ENCODE results near the gene OR52E4. TPM values are rescaled to one million over a fixed set of nuclear protein-coding genes. Genes with fewer than 3 reads are reported as not detected.

The OR52E4 gene
- total RNA-seq, 1 donor from 2014 or later, result not detected

DNA sequence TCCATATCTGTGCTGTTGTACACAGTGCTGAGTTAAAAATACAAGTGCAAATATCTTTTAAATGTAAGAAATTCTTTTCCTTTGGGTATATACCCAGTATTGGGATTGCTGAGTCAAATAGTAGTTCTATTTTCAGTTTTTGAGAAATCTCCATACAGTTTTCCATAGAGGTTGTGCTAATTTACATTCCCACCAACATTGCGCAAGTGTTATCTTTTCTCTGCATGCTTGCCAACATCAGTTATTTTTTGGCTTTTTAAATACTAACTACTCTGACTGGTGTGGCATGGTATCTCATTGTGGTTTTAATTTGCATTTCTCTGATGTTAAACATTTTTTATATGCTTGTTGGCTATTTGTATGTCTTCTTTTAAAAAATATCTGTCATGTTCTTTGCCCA is 29.4 kb upstream of the OR52E4 start:
- no peak for TF ChIP-seq CTCF (conservative IDR thresholded peaks at IDR 0.05; ENCODE audit: low read depth, low read length)
- H3K4me3 ChIP-seq (ENCODE audit: low read depth, low read length), result no peak overlapping the region

DNA sequence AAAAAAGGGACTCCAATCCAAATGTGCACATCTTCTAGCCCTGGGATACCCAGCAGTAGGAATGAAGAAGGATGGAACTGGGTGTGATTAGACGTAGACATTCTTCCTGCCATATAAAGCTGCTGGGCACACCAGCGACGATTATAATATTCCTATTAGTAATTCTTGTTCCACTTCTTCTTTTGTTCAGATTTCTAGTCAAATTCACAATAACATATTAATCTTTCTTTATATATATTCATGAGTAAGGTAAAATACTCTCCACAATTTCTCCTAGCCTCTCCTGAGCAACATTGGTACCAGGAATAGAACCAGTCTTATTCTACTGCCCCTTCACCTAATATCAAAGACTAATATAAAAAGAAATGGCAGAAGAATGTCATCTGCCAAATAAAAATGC is 22.8 kb upstream of the OR52E4 start, which contains the start of gene OR52E8:
TSS of gene OR52E8 (minus strand) at position 101 of the 400 bp plus-strand sequence. CDS start at position 101, 0 bp downstream.
- no peak for DNase-seq (ENCODE audit: low read depth)
- no peak for TF ChIP-seq CTCF (conservative IDR thresholded peaks at IDR 0.05; ENCODE audit: low read depth, low read length)
- H3K4me3 ChIP-seq (ENCODE audit: low read depth, low read length), result no peak within 1 kb of the TSS

More for the DNA sequence above, 29.4 kb upstream of the OR52E4 start:
- no peak for DNase-seq (ENCODE audit: low read depth)

GRCh38 chr11:5865826-5866225 is 14.6 kb upstream of the OR52E4 start:
- H3K4me3 ChIP-seq (ENCODE audit: low read depth, low read length), result no peak overlapping the region
- no peak for TF ChIP-seq CTCF (conservative IDR thresholded peaks at IDR 0.05; ENCODE audit: low read depth, low read length)
- DNase-seq (ENCODE audit: low read depth), result no peak

- H3K4me3 ChIP-seq (ENCODE audit: low read depth, low read length), result no peak overlapping the region
- TF ChIP-seq CTCF (conservative IDR thresholded peaks at IDR 0.05; ENCODE audit: low read depth, low read length), result no peak
- no peak for DNase-seq (ENCODE audit: low read depth)
Observed at GRCh38 chr11:5878564-5878963, 1.9 kb upstream of the OR52E4 start.

GRCh38 chr11:5881756-5882155 is 1.3 kb downstream of the OR52E4 start:
- H3K4me3 ChIP-seq (ENCODE audit: low read depth, low read length), result no peak overlapping the region
- no peak for DNase-seq (ENCODE audit: low read depth)
- no peak for TF ChIP-seq CTCF (conservative IDR thresholded peaks at IDR 0.05; ENCODE audit: low read depth, low read length)

DNA sequence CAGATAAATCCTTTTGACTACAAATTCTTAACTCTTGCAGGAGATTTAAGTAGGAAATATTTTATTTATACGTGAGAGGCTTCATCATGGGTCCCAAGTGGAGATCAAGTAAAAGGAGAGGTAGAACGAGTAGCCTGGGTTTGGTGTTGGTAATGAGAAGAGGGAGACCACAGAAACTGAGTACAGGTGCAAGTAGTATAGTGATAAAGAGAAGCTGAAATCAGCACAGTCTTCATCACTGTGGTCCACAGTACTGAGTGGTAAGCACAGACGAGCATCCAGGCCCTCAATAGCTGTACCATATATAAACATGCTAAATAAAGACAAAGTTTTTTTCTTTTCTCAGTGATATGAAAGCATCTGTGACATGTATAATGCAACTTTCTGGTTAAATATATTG is 6.7 kb downstream of the OR52E4 start:
- no peak overlapping the region for H3K4me3 ChIP-seq (ENCODE audit: low read depth, low read length)
- no peak for DNase-seq (ENCODE audit: low read depth)
- TF ChIP-seq CTCF (conservative IDR thresholded peaks at IDR 0.05; ENCODE audit: low read depth, low read length), result no peak

- H3K4me3 ChIP-seq (ENCODE audit: low read depth, low read length), result no peak overlapping the region
- TF ChIP-seq CTCF (conservative IDR thresholded peaks at IDR 0.05; ENCODE audit: low read depth, low read length), result no peak
- DNase-seq (ENCODE audit: low read depth), result no peak
Observed at GRCh38 chr11:5887661-5888060, 7.2 kb downstream of the OR52E4 start.
